SK-N-MC (cell line): ENCODE results near the gene KRTAP9-1.
"Not testable (repeated sequence)": the region's sequence is repeated elsewhere in the genome, so short reads cannot be mapped to it uniquely, and the experiment has no call there.

Source experiments
- EZH2 ChIP-seq: fragments of 200-600 bp; sonication (generic); IDR thresholded peaks from one replicate; pipeline ENCODE4 v1.6.1; 2017; ENCODE audit warnings: antibody characterized with exemption
- POLR2AphosphoS5 ChIP-seq: IDR thresholded peaks from 2 replicates; pipeline ENCODE4 v1.6.1; 2012; ENCODE audit warnings: mild to moderate bottlenecking, low read depth, low read length, borderline replicate concordance

DNA sequence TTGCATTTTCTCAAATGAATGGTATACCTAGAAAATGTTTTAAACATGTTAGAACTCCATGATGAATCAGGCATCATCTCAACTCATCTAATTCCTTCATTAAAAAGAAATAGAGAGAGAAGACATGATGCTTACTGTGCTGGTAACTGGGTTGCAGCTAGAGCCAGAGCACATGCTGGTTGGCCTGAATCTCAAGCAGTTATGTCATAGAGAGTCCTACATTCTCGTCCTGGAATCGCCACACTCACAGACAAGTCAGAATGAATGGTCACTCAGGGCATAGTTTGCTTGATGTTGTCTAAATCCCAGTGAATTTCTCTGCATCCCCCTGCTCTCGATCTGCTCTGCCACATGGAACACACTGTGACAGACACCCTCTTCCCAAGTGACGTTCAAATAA lies 47.4 kb downstream of the KRTAP9-1 start:
- not testable (repeated sequence) for TF ChIP-seq EZH2, POLR2AphosphoS5
